Measurements from ENCODE around the gene SMARCE1.

SMARCE1 gene

GRCh38 chr17:40621578-40621977, 26.0 kb downstream of the SMARCE1 start:
- ChIA-PET CTCF (interaction anchor here (0.7 kb wide), 1 partner anchor 32 kb away, joined by 3 read pairs; no protein-coding TSS in a partner anchor), POLR2A (ENCODE audit: low non-redundant PET) (no interaction called here)
- no peak for TF ChIP-seq CTCF (conservative IDR thresholded peaks at IDR 0.05; ENCODE audit: low read depth)
- H3K27ac ChIP-seq, result no peak overlapping the region
- DNase-seq (ENCODE audit: low spot score), result no peak

- H3K27ac ChIP-seq, result no peak overlapping the region
- POLR2A ChIA-PET (ENCODE audit: low non-redundant PET), result no interaction called here
- no peak for TF ChIP-seq CTCF (conservative IDR thresholded peaks at IDR 0.05; ENCODE audit: low read depth)
- no peak for DNase-seq (ENCODE audit: low spot score)
- CTCF ChIA-PET, result no interaction called here
Measured at GRCh38 chr17:40621019-40621418, 26.6 kb downstream of the SMARCE1 start.

- H3K27ac ChIP-seq, result no peak overlapping the region
- DNase-seq (ENCODE audit: low spot score), result no peak
- ChIA-PET CTCF (interaction anchor here (0.5 to 1.3 kb wide), 10 partner anchors 10 to 266 kb away, joined by 3 to 7 read pairs (median 4); partner anchors contain the start of gene KRT20), POLR2A (ENCODE audit: low non-redundant PET) (no interaction called here)
- no peak for TF ChIP-seq CTCF (conservative IDR thresholded peaks at IDR 0.05; ENCODE audit: low read depth)
Measured at GRCh38 chr17:40618754-40619625, 28.6 kb downstream of the SMARCE1 start.

- DNase-seq (ENCODE audit: low spot score), result no peak
- TF ChIP-seq CTCF (conservative IDR thresholded peaks at IDR 0.05; ENCODE audit: low read depth), result no peak
- CTCF ChIA-PET, result interaction anchor here (0.6 kb wide), 1 partner anchor 8 kb away, joined by 3 read pairs; no protein-coding TSS in a partner anchor
- POLR2A ChIA-PET (ENCODE audit: low non-redundant PET), result no interaction called here
- peak overlapping the region; percentile 45; the same call in 1 of the 2 replicates for H3K27ac ChIP-seq
Measured at GRCh38 chr17:40617678-40618240, 29.9 kb downstream of the SMARCE1 start.

- no peak overlapping the region for H3K27ac ChIP-seq
- no peak for DNase-seq (ENCODE audit: low spot score)
- ChIA-PET POLR2A (ENCODE audit: low non-redundant PET) (no interaction called here), CTCF (no interaction called here)
- TF ChIP-seq CTCF (conservative IDR thresholded peaks at IDR 0.05; ENCODE audit: low read depth), result no peak
Measured at GRCh38 chr17:40616592-40616991, 31.0 kb downstream of the SMARCE1 start.

- no peak overlapping the region for H3K27ac ChIP-seq
- POLR2A ChIA-PET (ENCODE audit: low non-redundant PET), result no interaction called here
Measured at GRCh38 chr17:40615841-40616476, 31.7 kb downstream of the SMARCE1 start.

More at GRCh38 chr17:40615841-40616476, 31.7 kb downstream of the SMARCE1 start:
- CTCF ChIA-PET, result interaction anchor here (0.6 to 1.3 kb wide), 7 partner anchors 8 to 261 kb away, joined by 3 to 6 read pairs (median 4); no protein-coding TSS in a partner anchor
- no peak for DNase-seq (ENCODE audit: low spot score)
- TF ChIP-seq CTCF (conservative IDR thresholded peaks at IDR 0.05; ENCODE audit: low read depth), result no peak; the same call in 1 of the 2 replicates

Data from RWPE1 (cell line).